AG04449 (cell line): ENCODE results near the gene LIMK2.

Experiments
- CTCF ChIA-PET: fragments of 350-600 bp; formaldehyde crosslinking; extraction: SDS; loops from one replicate; lab custom pipeline; 2021; ENCODE audit warnings: antibody characterized with exemption; lab: Yijun Ruan, JAX
- POLR2A ChIA-PET: fragments of 400-600, 350-600 bp; formaldehyde crosslinking; extraction: SDS; loops from one replicate; lab custom pipeline; 2020; ENCODE audit warnings: antibody characterized with exemption, inconsistent platforms; lab: Yijun Ruan, JAX
- DNase-seq: peaks from one replicate; pipeline ENCODE4 v3.0.0-alpha.2; 2010; ENCODE audit warnings: low read depth, low spot score
- H3K4me3 ChIP-seq: 2 replicates; pipeline ENCODE4 v1.5.1; 2011; ENCODE audit warnings: low read depth, mild to moderate bottlenecking, control low read depth, low read length
- TF ChIP-seq, protein P1 (sequence below): IDR thresholded peaks from one replicate; pipeline ENCODE4 v1.5.1; 2011; ENCODE audit warnings: mild to moderate bottlenecking, moderate library complexity, low read length, control low read depth, inconsistent platforms; ENCODE audit not compliant: insufficient read depth; ENCODE audit errors: missing control alignments

The LIMK2 gene

DNA sequence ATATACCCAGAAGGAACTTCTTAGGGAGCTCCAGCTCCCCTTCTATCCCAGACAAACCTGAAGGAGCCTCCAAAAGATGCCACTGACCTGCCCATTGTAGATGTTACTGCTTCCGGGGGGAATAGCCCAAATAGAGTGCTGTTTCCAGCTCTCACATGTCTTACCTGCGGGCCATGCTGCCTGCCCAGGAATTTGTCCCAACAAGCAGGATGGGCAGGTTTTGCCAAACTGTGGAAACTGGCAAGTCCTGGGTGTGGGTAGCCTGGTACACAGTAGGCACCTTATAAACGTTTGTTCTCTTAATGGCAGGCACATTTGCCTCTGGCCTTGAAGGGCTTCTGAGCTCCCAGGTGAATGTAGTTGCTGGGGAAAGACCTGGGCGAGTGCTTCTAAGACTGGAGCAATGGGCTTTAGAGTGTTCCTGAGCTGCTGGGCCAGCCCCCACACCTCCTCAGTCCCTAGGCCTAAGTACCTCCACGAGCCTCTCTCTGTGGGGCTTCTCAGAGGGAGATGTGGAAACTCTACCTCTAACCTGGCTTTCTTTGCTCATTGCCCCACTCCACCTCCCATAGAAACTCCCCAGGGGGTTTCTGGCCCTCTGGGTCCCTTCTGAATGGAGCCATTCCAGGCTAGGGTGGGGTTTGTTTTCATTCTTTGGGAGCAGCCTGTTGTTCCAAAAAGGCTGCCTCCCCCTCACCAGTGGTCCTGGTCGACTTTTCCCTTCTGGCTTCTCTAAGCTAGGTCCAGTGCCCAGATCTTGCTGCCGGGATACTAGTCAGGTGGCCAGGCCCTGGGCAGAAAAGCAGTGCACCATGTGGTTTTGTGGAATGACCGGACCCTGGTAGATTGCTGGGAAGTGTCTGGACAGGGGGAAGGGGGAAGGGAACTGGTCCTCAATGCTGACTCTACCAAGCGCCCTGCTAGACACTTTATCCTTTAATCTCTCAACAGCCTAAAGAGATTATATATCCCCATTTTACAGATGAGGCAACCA lies 37.2 kb downstream of the LIMK2 start:
- peak overlapping the region; percentile 72 for H3K4me3 ChIP-seq
- ChIA-PET POLR2A (interaction anchor here (0.8 to 1.2 kb wide), 4 partner anchors 36 to 64 kb away, joined by 3 to 4 read pairs (median 3); no protein-coding TSS in a partner anchor), CTCF (interaction anchor here (0.8 to 18.9 kb wide), 12 partner anchors 10 to 142 kb away, joined by 3 to 285 read pairs (median 4); partner anchors contain the start of genes LIMK2 and SELENOM)
- TF ChIP-seq, protein P1, sequence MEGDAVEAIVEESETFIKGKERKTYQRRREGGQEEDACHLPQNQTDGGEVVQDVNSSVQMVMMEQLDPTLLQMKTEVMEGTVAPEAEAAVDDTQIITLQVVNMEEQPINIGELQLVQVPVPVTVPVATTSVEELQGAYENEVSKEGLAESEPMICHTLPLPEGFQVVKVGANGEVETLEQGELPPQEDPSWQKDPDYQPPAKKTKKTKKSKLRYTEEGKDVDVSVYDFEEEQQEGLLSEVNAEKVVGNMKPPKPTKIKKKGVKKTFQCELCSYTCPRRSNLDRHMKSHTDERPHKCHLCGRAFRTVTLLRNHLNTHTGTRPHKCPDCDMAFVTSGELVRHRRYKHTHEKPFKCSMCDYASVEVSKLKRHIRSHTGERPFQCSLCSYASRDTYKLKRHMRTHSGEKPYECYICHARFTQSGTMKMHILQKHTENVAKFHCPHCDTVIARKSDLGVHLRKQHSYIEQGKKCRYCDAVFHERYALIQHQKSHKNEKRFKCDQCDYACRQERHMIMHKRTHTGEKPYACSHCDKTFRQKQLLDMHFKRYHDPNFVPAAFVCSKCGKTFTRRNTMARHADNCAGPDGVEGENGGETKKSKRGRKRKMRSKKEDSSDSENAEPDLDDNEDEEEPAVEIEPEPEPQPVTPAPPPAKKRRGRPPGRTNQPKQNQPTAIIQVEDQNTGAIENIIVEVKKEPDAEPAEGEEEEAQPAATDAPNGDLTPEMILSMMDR: no peak
- no peak for DNase-seq

DNA sequence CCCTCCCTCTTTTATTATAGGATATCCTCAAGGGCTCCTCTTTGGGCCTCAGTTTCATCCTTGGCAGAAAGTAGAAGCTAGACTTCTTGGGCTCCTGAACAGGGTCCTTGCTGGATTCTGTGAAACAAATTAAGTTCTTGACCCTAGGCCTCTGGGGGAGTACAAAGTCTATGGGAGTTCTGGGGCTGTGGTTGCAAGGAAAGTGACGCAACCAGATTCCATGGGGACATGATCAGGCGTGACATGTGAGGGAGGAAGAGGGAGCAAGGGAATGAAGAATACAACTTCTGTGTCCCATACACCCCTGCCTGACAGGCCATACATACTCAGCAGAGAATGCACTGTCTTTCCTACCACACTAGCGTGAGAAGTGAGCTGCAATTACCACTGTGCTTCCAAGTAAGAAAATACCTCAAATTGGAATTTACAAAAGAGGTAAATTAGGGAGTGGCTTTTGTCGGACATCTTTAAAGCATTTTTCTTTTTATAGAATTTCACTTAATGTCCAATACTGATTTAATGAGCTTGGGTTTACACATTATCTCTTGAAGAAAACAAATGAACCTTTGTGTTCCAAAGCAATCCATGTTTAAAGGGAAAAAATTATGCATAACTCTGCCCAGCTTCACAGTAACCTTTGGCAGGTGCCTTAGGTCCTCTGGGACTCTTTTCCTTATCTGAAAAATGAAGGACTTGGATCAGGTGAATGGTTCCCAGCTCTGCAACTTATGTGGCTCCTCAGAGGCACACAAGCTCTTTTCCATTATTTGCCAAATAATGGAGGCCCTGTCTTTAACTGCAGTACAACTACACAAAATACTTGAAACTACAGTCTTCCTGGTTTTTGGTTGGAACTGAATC lies 38.9 kb downstream of the LIMK2 start:
- TF ChIP-seq, protein P1: no peak
- no peak overlapping the region for H3K4me3 ChIP-seq
- no peak for DNase-seq
- CTCF ChIA-PET: interaction anchor here (0.7 to 18.9 kb wide), 9 partner anchors 9 to 144 kb away, joined by 3 to 285 read pairs (median 4); partner anchors contain the start of genes LIMK2 and SELENOM
- POLR2A ChIA-PET: no interaction called here

DNA sequence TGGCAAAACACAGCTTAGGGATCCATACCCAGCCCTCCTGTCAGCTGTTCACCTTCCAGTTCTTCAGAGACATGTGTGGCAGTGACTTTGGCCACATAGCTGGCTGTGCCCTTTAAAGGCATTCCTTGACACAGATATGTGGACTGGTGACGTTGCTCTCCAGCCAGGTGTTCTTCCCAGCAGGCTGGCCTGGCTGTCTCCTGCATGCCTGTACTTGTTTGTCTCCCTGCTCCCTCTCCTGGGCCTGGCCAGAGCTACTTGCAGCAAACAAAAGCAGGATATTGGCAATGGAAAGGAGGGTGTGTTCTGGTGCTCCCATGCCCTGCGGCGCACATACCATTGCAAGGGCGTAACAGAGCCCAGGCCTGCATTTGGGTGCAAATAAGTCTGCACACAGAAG lies 41.9 kb downstream of the LIMK2 start:
- ChIA-PET POLR2A (interaction anchor here (0.8 kb wide), 1 partner anchor 9 kb away, joined by 3 read pairs; no protein-coding TSS in a partner anchor), CTCF (interaction anchor here (1.1 to 18.9 kb wide), 6 partner anchors 9 to 42 kb away, joined by 3 to 285 read pairs (median 4); partner anchors contain the start of genes LIMK2 and PIK3IP1)
- TF ChIP-seq, protein P1: no peak
- no peak overlapping the region for H3K4me3 ChIP-seq
- DNase-seq: no peak

DNA sequence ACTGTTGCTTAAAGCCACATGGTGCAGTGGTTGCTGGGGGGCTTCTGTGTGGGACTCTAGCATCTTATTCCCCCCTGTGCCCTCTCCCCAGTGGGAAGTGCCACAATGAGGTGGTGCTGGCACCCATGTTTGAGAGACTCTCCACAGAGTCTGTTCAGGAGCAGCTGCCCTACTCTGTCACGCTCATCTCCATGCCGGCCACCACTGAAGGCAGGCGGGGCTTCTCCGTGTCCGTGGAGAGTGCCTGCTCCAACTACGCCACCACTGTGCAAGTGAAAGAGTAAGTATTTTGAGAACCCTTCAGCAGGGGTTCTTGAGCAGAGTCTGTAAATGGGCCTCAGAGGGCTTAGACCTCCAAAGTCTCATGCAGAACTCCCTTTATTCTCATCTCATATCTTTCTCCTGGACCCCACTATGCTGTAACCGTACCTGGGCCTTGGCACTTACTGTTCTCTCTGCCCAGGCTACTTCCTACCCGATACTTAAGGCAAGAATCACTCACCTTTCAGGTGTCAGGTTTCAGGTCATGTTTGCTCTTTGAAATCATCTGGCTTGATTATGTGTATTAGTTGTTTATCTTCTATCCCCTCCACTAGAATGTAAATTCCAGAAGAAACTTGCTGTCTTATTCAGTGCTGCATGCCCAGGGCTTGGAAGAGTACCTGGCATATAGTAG lies 47.8 kb downstream of the LIMK2 start:
- TF ChIP-seq, protein P1: no peak
- H3K4me3 ChIP-seq: no peak overlapping the region
- ChIA-PET POLR2A (interaction anchor here (0.6 kb wide), 1 partner anchor 53 kb away, joined by 3 read pairs; no protein-coding TSS in a partner anchor), CTCF (interaction anchor here (1.0 to 18.9 kb wide), 4 partner anchors 9 to 48 kb away, joined by 3 to 285 read pairs (median 6); partner anchors contain the start of gene LIMK2)
- no peak for DNase-seq

DNA sequence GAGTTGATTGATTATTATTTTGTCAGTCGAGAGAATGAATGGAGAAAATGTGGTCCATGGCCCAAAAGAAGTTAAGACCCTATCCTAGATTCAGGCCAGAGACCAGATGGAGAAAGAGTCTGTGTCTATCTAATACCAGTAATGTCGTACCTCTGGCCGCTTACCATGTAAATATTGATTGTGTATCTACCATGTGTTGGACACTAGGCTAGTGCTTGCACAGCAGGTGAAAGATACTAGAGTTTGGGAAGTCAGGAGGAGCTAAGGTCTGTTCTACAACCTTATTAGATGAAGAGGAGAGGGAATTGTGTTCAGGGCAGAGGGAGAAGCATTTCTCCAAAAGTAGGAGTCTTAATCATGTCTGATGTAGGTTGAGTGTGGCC lies 48.4 kb downstream of the LIMK2 start:
- POLR2A ChIA-PET: no interaction called here
- TF ChIP-seq, protein P1: no peak
- H3K4me3 ChIP-seq: no peak overlapping the region
- CTCF ChIA-PET: interaction anchor here (1.0 to 18.9 kb wide), 3 partner anchors 9 to 48 kb away, joined by 4 to 285 read pairs (median 7); partner anchors contain the start of gene LIMK2
- no peak for DNase-seq
